KOPT-K1 (cell line): ENCODE measurements around the gene NEU3.
"Not testable (repeated sequence)": the region's sequence is repeated elsewhere in the genome, so short reads cannot be mapped to it uniquely, and the experiment has no call there.

Experiments
- H3K27ac ChIP-seq: fragments of 200-600 bp; sonication (generic); 2 replicates; pipeline ENCODE4 v1.5.1; 2016; ENCODE audit warnings: antibody characterized with exemption, mild to moderate bottlenecking, low read depth, low read length; ENCODE audit not compliant: poor library complexity, severe bottlenecking
- H3K36me3 ChIP-seq: fragments of 200-600 bp; sonication (generic); 2 replicates; pipeline ENCODE4 v1.5.1; 2017; ENCODE audit warnings: antibody characterized with exemption, mild to moderate bottlenecking, low read length, moderate library complexity; ENCODE audit not compliant: insufficient read depth
- H3K9me3 ChIP-seq: fragments of 200-600 bp; sonication (generic); 2 replicates; pipeline ENCODE4 v1.5.1; 2017; ENCODE audit warnings: antibody characterized with exemption, low read length, mild to moderate bottlenecking; ENCODE audit not compliant: insufficient read depth, poor library complexity, severe bottlenecking

Gene NEU3

GRCh38 chr11:74988541-74989259 is at the start of gene NEU3:
NEU3 (plus strand) TSS chr11:74988933; CDS start chr11:74989061, 128 bp downstream.
- Histone ChIP-seq H3K36me3 (peaks cover 32% of the 10 kb centered on the region), H3K27ac (peak within 1 kb of the TSS; percentile 95), H3K9me3 (no peaks in the 10 kb centered on the region)

GRCh38 chr11:74941492-74941891 is 47.2 kb upstream of the NEU3 start:
- H3K27ac ChIP-seq, result no peak overlapping the region
- peaks cover 80% of the 10 kb centered on the region for H3K36me3 ChIP-seq
- H3K9me3 ChIP-seq, result no peaks in the 10 kb centered on the region

GRCh38 chr11:74942073-74942759 is 46.5 kb upstream of the NEU3 start:
- peaks cover 73% of the 10 kb centered on the region for H3K36me3 ChIP-seq
- H3K27ac ChIP-seq, result no peak overlapping the region

GRCh38 chr11:74948546-74948897 is 40.2 kb upstream of the NEU3 start:
- Histone ChIP-seq H3K9me3 (no peaks in the 10 kb centered on the region), H3K27ac (peak overlapping the region; percentile 78), H3K36me3 (peaks cover 39% of the 10 kb centered on the region)

More at GRCh38 chr11:74942073-74942759, 46.5 kb upstream of the NEU3 start:
- no peaks in the 10 kb centered on the region for H3K9me3 ChIP-seq

GRCh38 chr11:74948898-74949752 is 39.6 kb upstream of the NEU3 start, which contains the start of the genes SPCS2 and XRRA1:
SPCS2 (plus strand) TSS chr11:74949266; CDS start chr11:74949286, 20 bp downstream.
XRRA1 (minus strand) TSS chr11:74949091; CDS start chr11:74940878, 8,213 bp downstream.
- Histone ChIP-seq H3K9me3 (no peaks in the 10 kb centered on the region), H3K36me3 (peaks cover 39% of the 10 kb centered on the region), H3K27ac (peak within 1 kb of the TSS; percentile 78)

- H3K9me3 ChIP-seq, result no peaks in the 10 kb centered on the region
- peaks cover 39% of the 10 kb centered on the region for H3K36me3 ChIP-seq
- peak overlapping the region; percentile 78 for H3K27ac ChIP-seq
These were observed 39.0 kb upstream of the NEU3 start for GRCh38 chr11:74949753-74950137.

GRCh38 chr11:74950374-74950969 is 38.3 kb upstream of the NEU3 start:
- Histone ChIP-seq H3K36me3 (peaks cover 42% of the 10 kb centered on the region), H3K27ac (peak overlapping the region; percentile 78), H3K9me3 (no peaks in the 10 kb centered on the region)

- no peak overlapping the region for H3K27ac ChIP-seq
- no peaks in the 10 kb centered on the region for H3K9me3 ChIP-seq
- peaks cover 46% of the 10 kb centered on the region for H3K36me3 ChIP-seq
These were observed 37.5 kb upstream of the NEU3 start for GRCh38 chr11:74951226-74951625.

- no peak overlapping the region for H3K27ac ChIP-seq
- H3K36me3 ChIP-seq, result peaks cover 57% of the 10 kb centered on the region
- no peaks in the 10 kb centered on the region for H3K9me3 ChIP-seq
These were observed 36.0 kb upstream of the NEU3 start for GRCh38 chr11:74952752-74953151.

GRCh38 chr11:74953451-74953850 is 35.3 kb upstream of the NEU3 start:
- H3K36me3 ChIP-seq, result peaks cover 62% of the 10 kb centered on the region
- no peak overlapping the region for H3K27ac ChIP-seq
- H3K9me3 ChIP-seq, result no peaks in the 10 kb centered on the region

GRCh38 chr11:74954199-74954598 is 34.5 kb upstream of the NEU3 start:
- Histone ChIP-seq H3K36me3 (peaks cover 70% of the 10 kb centered on the region), H3K9me3 (no peaks in the 10 kb centered on the region), H3K27ac (no peak overlapping the region)

GRCh38 chr11:74956397-74957015 is 32.2 kb upstream of the NEU3 start:
- Histone ChIP-seq H3K36me3 (peaks cover 73% of the 10 kb centered on the region), H3K27ac (no peak overlapping the region), H3K9me3 (no peaks in the 10 kb centered on the region)

- H3K27ac ChIP-seq, result no peak overlapping the region
- peaks cover 73% of the 10 kb centered on the region for H3K36me3 ChIP-seq
- no peaks in the 10 kb centered on the region for H3K9me3 ChIP-seq
These were observed 30.6 kb upstream of the NEU3 start for GRCh38 chr11:74957937-74958629.

GRCh38 chr11:74960128-74960527 is 28.6 kb upstream of the NEU3 start:
- H3K9me3 ChIP-seq, H3K27ac ChIP-seq: not testable (repeated sequence)
- peaks cover 76% of the 10 kb centered on the region for H3K36me3 ChIP-seq
